Astrocyte (in vitro differentiated cells and primary cell): ENCODE data around the gene ARHGAP32. TPM values are rescaled to one million over a fixed set of nuclear protein-coding genes. Genes with fewer than 3 reads are reported as not detected.

Experiments
- DNase-seq: peaks from one replicate; pipeline ENCODE4 v3.0.0-alpha.2; 2010; ENCODE audit warnings: low read depth
- FAIRE-seq: peaks from 2 replicates; lab custom pipeline; 2011; peaks lifted over from hg19 to GRCh38; lab: Jason Lieb, UNC
- H2AFZ ChIP-seq: 2 replicates; pipeline ENCODE4 v1.6.0; 2012; ENCODE audit warnings: low read depth, low read length, inconsistent platforms
- H3K27ac ChIP-seq: 2 replicates; pipeline ENCODE4 v1.5.1; 2011; ENCODE audit warnings: low read depth, low read length, inconsistent platforms
- H3K27me3 ChIP-seq: 2 replicates; pipeline ENCODE4 v1.6.0; 2011; ENCODE audit warnings: low read length, inconsistent platforms; ENCODE audit not compliant: insufficient read depth
- H3K36me3 ChIP-seq: 2 replicates; pipeline ENCODE4 v1.5.1; 2011; ENCODE audit warnings: low read length, inconsistent platforms; ENCODE audit not compliant: insufficient read depth
- H3K4me1 ChIP-seq: 2 replicates; pipeline ENCODE4 v1.5.1; 2011; ENCODE audit warnings: low read length, inconsistent platforms; ENCODE audit not compliant: insufficient read depth
- H3K4me2 ChIP-seq: 2 replicates; pipeline ENCODE4 v1.6.0; 2012; ENCODE audit warnings: low read length, inconsistent platforms
- H3K4me3 ChIP-seq: 2 replicates; pipeline ENCODE4 v1.5.1; 2011; ENCODE audit warnings: low read depth, mild to moderate bottlenecking, low read length, inconsistent platforms; ENCODE audit not compliant: insufficient read depth
- H3K79me2 ChIP-seq: 2 replicates; pipeline ENCODE4 v1.6.0; 2012; ENCODE audit warnings: mild to moderate bottlenecking, low read length, inconsistent platforms; ENCODE audit not compliant: insufficient read depth
- H3K9ac ChIP-seq: 2 replicates; pipeline ENCODE4 v1.6.0; 2012; ENCODE audit warnings: mild to moderate bottlenecking, low read length, inconsistent platforms
- H3K9me3 ChIP-seq: 2 replicates; pipeline ENCODE4 v1.5.1; 2012; ENCODE audit warnings: low read depth, mild to moderate bottlenecking, low read length, inconsistent platforms; ENCODE audit not compliant: insufficient read depth
- H4K20me1 ChIP-seq: 2 replicates; pipeline ENCODE4 v1.6.0; 2012; ENCODE audit warnings: low read length, inconsistent platforms; ENCODE audit not compliant: insufficient read depth
- H3K27ac Mint-ChIP-seq: one replicate; pipeline ENCODE4 v1.8.0; 2021; ENCODE audit warnings: mild to moderate bottlenecking, mixed read lengths; ENCODE audit not compliant: unreplicated experiment
- H3K27me3 Mint-ChIP-seq: one replicate; pipeline ENCODE4 v1.8.0; 2021; ENCODE audit warnings: low read depth, mixed read lengths; ENCODE audit not compliant: unreplicated experiment
- H3K36me3 Mint-ChIP-seq: one replicate; pipeline ENCODE4 v1.8.0; 2021; ENCODE audit warnings: low read depth, mixed read lengths; ENCODE audit not compliant: unreplicated experiment
- H3K4me1 Mint-ChIP-seq: one replicate; pipeline ENCODE4 v1.8.0; 2021; ENCODE audit warnings: low read depth, mixed read lengths; ENCODE audit not compliant: unreplicated experiment
- H3K4me3 Mint-ChIP-seq: one replicate; pipeline ENCODE4 v1.8.0; 2021; ENCODE audit warnings: mild to moderate bottlenecking, moderate library complexity, mixed read lengths; ENCODE audit not compliant: unreplicated experiment
- H3K9me3 Mint-ChIP-seq: one replicate; pipeline ENCODE4 v1.8.0; 2021; ENCODE audit warnings: mild to moderate bottlenecking, mixed read lengths; ENCODE audit not compliant: unreplicated experiment
- CTCF ChIP-seq: IDR thresholded peaks from 2 replicates; pipeline ENCODE4 v1.5.1; 2011; ENCODE audit warnings: low read depth, mild to moderate bottlenecking, inconsistent platforms, low read length, moderate library complexity; ENCODE audit not compliant: insufficient read depth
- EZH2 ChIP-seq: IDR thresholded peaks from 2 replicates; pipeline ENCODE4 v1.6.1; 2012; ENCODE audit warnings: mild to moderate bottlenecking, low read length, inconsistent platforms; ENCODE audit not compliant: insufficient read depth
- total RNA-seq: library from RNA; stranded (reverse); gene quantifications from 2 replicates; pipeline ENCODE4 v1.2.1, GENCODE V29; 2021

ARHGAP32 gene
- total RNA-seq, 1 donor from 2014 or later, result 21.6 TPM

GRCh38 chr11:128927683-128928336 is 264.3 kb downstream of the ARHGAP32 start:
- no peak for DNase-seq
- H3K27me3 ChIP-seq, result peaks cover 18% of the 10 kb centered on the region
- H3K4me2 ChIP-seq, result no peak overlapping the region
- H3K9me3 ChIP-seq, result no peaks in the 10 kb centered on the region
- peaks cover 4% of the 10 kb centered on the region for H3K9me3 Mint-ChIP-seq
- H3K9ac ChIP-seq, result no peak overlapping the region
- no peak for FAIRE-seq
- H2AFZ ChIP-seq, result no peak overlapping the region
- no peak overlapping the region for H3K4me3 Mint-ChIP-seq
- H3K4me3 ChIP-seq, result no peak overlapping the region
- H4K20me1 ChIP-seq, result no peaks in the 10 kb centered on the region
- peaks cover 18% of the 10 kb centered on the region for H3K4me1 Mint-ChIP-seq
- H3K27ac ChIP-seq, result no peak overlapping the region
- H3K79me2 ChIP-seq, result no peaks in the 10 kb centered on the region
- H3K36me3 ChIP-seq, result no peaks in the 10 kb centered on the region
- no peak overlapping the region for H3K27ac Mint-ChIP-seq
- H3K36me3 Mint-ChIP-seq, result peaks cover 2% of the 10 kb centered on the region
- TF ChIP-seq CTCF (no peak), EZH2 (no peak)
- no peaks in the 10 kb centered on the region for H3K4me1 ChIP-seq
- H3K27me3 Mint-ChIP-seq, result peaks cover 30% of the 10 kb centered on the region

DNA sequence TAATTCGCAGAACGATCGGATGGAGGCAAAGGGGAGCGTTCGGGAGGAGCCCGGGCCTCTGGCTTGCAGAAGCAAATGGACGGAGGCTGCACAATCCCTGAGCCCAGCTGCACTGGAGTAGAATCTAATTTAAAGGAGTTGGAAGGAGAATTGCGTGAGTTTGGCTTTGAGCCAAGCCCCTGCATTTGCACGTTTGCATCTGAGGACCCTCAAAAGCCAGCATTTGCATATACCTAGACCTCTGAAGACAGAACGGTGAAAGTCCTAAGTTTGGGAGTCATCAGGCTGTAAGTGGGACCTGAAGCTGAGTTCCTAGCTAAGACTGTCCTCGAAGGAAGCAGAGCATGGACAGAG is 265.0 kb downstream of the ARHGAP32 start:
- H3K4me1 ChIP-seq, result no peaks in the 10 kb centered on the region
- H3K27ac Mint-ChIP-seq, result no peak overlapping the region
- DNase-seq (no peak), FAIRE-seq (no peak)
- H3K27me3 Mint-ChIP-seq, result peaks cover 31% of the 10 kb centered on the region
- H3K9ac ChIP-seq, result no peak overlapping the region
- no peaks in the 10 kb centered on the region for H3K9me3 ChIP-seq
- TF ChIP-seq EZH2 (no peak), CTCF (no peak)
- no peaks in the 10 kb centered on the region for H3K79me2 ChIP-seq
- no peak overlapping the region for H3K4me3 ChIP-seq
- H4K20me1 ChIP-seq, result no peaks in the 10 kb centered on the region
- peaks cover 18% of the 10 kb centered on the region for H3K27me3 ChIP-seq
- H3K27ac ChIP-seq, result no peak overlapping the region
- H3K4me2 ChIP-seq, result no peak overlapping the region
- H3K4me1 Mint-ChIP-seq, result peaks cover 18% of the 10 kb centered on the region
- peaks cover 2% of the 10 kb centered on the region for H3K9me3 Mint-ChIP-seq
- no peaks in the 10 kb centered on the region for H3K36me3 ChIP-seq
- H3K36me3 Mint-ChIP-seq, result peaks cover 2% of the 10 kb centered on the region
- no peak overlapping the region for H3K4me3 Mint-ChIP-seq
- H2AFZ ChIP-seq, result no peak overlapping the region

GRCh38 chr11:128926437-128927107 is 265.6 kb downstream of the ARHGAP32 start:
- H3K9me3 ChIP-seq, result no peaks in the 10 kb centered on the region
- H3K27ac Mint-ChIP-seq, result no peak overlapping the region
- H2AFZ ChIP-seq, result no peak overlapping the region
- H3K4me1 Mint-ChIP-seq, result peaks cover 18% of the 10 kb centered on the region
- DNase-seq, result no peak
- no peaks in the 10 kb centered on the region for H3K79me2 ChIP-seq
- peaks cover 32% of the 10 kb centered on the region for H3K27me3 Mint-ChIP-seq
- no peak for TF ChIP-seq CTCF
- TF ChIP-seq EZH2, result no peak
- H3K4me1 ChIP-seq, result no peaks in the 10 kb centered on the region
- H3K9me3 Mint-ChIP-seq, result peaks cover 2% of the 10 kb centered on the region
- no peak for FAIRE-seq
- no peak overlapping the region for H3K4me3 ChIP-seq
- no peaks in the 10 kb centered on the region for H3K36me3 ChIP-seq
- no peak overlapping the region for H3K4me2 ChIP-seq
- H3K9ac ChIP-seq, result no peak overlapping the region
- peaks cover 18% of the 10 kb centered on the region for H3K27me3 ChIP-seq
- H3K4me3 Mint-ChIP-seq, result no peak overlapping the region
- H3K27ac ChIP-seq, result no peak overlapping the region
- H3K36me3 Mint-ChIP-seq, result peaks cover 2% of the 10 kb centered on the region
- no peaks in the 10 kb centered on the region for H4K20me1 ChIP-seq
